Ascending aorta (tissue), 2 donors: ENCODE results near the gene FDX2. TPM values are rescaled to one million over a fixed set of nuclear protein-coding genes. Genes with fewer than 3 reads are reported as not detected.

ENCODE experiments used
- DNase-seq, 2 donors: peaks; one replicate each; pipeline ENCODE4 v3.0.0-alpha.2; 2019; ENCODE audit warnings: low spot score in 2 of 2
- H3K27ac ChIP-seq, 2 donors: fragments of 200-600 bp; sonication (generic); one replicate each; pipeline ENCODE4 v1.5.1; 2016 to 2017; ENCODE audit warnings: mild to moderate bottlenecking in 1 of 2
- H3K27me3 ChIP-seq: fragments of 200-600 bp; sonication (generic); one replicate; pipeline ENCODE4 v1.5.1; 2017
- H3K36me3 ChIP-seq, 2 donors: fragments of 200-600 bp; sonication (generic); one replicate each; pipeline ENCODE4 v1.5.1; 2016
- H3K4me1 ChIP-seq, 2 donors: fragments of 200-600 bp; sonication (generic); one replicate each; pipeline ENCODE4 v1.5.1; 2016 to 2017; ENCODE audit warnings: mild to moderate bottlenecking in 1 of 2
- H3K4me3 ChIP-seq, 2 donors: fragments of 200-600 bp; sonication (generic); one replicate each; pipeline ENCODE4 v1.5.1; 2016 to 2017; ENCODE audit warnings: mild to moderate bottlenecking in 1 of 2
- H3K9me3 ChIP-seq, 2 donors: fragments of 200-600 bp; sonication (generic); one replicate each; pipeline ENCODE4 v1.5.1; 2016
- intact Hi-C: fragments of 100-400 bp; cut with DNase I; formaldehyde crosslinking; loops from one replicate; pipeline ENCODE4 v1.15.1; 2023
- total RNA-seq: library from RNA; depleted of rRNA; stranded (reverse); fragments of >200 nt; gene quantifications from one replicate; pipeline ENCODE4 v1.1.0, GENCODE V29; 2016
- TF ChIP-seq, protein P1 (sequence below), 3 experiments: fragments of 200-600 bp in 2 of 3; fragments of 450-650 bp in 1 of 3; sonication (generic) in 2 of 3; IDR thresholded peaks; one replicate each; pipeline ENCODE4 v1.5.1; 2016 to 2019; ENCODE audit warnings: antibody characterized with exemption in 3 of 3, mild to moderate bottlenecking in 1 of 3, moderate library complexity in 1 of 3

FDX2 gene
- total RNA-seq, 1 donor from 2014 or later: 16.8 TPM

DNA sequence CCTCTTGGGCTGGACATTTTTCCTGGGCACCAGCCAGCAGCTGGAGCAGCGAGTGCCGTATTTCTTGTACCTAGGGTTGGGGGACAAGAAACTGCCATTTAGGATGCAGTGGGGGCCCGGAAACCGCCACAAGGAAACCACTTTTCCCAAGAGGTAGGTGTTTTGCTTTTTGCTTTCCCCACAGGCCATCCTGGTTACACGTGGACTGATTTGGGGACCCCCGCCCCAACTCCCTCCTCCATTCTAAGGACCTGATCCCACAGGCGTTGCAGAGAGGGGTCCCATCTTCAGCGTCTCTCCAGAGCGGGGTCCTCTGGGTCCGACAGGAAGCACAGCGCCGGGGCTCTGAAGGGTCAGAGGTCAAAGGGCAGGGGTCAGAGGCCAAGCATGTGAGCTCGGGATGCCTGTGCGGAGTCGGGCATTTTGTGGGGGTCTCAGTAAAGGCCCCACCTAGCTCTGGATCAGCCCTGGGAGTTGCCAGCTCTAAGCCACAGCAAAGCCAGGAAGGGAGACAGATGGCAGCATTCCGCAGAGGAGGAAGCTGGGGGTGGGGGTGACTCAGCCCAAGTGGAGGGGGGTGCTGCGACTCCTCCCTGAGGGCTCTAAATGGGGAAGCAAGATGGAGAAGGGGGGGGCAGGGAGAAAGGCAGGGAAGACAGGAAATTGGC lies 10.5 kb downstream of the FDX2 start:
- TF ChIP-seq, protein P1, sequence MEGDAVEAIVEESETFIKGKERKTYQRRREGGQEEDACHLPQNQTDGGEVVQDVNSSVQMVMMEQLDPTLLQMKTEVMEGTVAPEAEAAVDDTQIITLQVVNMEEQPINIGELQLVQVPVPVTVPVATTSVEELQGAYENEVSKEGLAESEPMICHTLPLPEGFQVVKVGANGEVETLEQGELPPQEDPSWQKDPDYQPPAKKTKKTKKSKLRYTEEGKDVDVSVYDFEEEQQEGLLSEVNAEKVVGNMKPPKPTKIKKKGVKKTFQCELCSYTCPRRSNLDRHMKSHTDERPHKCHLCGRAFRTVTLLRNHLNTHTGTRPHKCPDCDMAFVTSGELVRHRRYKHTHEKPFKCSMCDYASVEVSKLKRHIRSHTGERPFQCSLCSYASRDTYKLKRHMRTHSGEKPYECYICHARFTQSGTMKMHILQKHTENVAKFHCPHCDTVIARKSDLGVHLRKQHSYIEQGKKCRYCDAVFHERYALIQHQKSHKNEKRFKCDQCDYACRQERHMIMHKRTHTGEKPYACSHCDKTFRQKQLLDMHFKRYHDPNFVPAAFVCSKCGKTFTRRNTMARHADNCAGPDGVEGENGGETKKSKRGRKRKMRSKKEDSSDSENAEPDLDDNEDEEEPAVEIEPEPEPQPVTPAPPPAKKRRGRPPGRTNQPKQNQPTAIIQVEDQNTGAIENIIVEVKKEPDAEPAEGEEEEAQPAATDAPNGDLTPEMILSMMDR (IDR thresholded peaks at IDR 0.05): no peak
- H3K4me1 ChIP-seq: no peaks in the 10 kb centered on the region
- no peak for DNase-seq
- no peak overlapping the region for H3K4me3 ChIP-seq
- no peaks in the 10 kb centered on the region for H3K27me3 ChIP-seq
- intact Hi-C loops: no loop called here
- no peaks in the 10 kb centered on the region for H3K9me3 ChIP-seq
- peaks cover 0 to 6% of the 10 kb centered on the region in 2 donors for H3K36me3 ChIP-seq
- no peak overlapping the region for H3K27ac ChIP-seq

DNA sequence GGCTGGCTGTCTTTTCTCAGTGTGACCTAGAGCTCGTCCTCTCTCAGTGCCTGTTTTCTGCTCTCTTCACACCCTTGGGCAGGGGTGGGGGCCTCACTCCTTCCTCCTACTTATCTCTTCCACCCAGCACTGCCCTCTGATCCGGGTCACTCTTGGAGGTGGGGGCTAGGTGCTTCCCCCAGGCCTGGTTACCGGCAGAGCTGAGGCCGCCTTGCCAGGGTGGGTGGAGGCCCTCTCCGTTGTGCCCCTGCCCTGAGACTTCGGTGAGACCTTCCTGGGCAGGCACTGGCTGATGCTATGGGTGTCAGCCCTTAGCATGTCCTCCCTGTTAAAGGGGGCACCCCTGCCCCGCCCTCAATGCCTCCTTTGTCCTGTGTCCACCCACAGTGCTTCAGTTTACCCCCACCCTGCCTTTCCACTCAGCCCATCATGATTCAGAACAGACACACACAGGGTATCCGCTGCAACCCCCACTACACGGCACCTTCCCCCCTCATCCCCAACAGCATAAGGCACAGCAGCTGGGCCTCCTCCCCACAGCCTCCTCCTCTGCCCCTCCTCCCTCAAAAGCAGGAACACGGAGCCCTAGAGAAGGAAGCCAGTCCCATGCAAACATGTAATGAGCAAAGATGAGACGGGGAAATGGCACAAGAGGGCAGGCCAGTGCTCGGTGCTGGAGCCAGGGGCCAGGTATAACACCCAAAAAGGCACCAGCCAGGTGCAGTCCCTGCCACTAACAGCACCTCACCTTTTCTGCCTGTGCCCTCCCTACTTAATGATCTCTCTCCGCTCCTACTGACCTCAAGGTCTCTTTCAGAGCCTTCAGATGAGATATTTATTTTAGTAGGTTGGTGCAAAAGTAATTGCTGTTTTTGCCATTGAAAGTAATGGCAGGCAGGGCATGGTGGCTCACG lies 16.0 kb downstream of the FDX2 start:
- Histone ChIP-seq H3K27me3 (peaks cover 6% of the 10 kb centered on the region), H3K9me3 (no peaks in the 10 kb centered on the region), H3K4me1 (no peaks in the 10 kb centered on the region), H3K4me3 (no peak overlapping the region), H3K27ac (no peak overlapping the region), H3K36me3 (no peaks in the 10 kb centered on the region)
- intact Hi-C loops: no loop called here
- no peak for DNase-seq
- TF ChIP-seq, protein P1 (IDR thresholded peaks at IDR 0.05): no peak

DNA sequence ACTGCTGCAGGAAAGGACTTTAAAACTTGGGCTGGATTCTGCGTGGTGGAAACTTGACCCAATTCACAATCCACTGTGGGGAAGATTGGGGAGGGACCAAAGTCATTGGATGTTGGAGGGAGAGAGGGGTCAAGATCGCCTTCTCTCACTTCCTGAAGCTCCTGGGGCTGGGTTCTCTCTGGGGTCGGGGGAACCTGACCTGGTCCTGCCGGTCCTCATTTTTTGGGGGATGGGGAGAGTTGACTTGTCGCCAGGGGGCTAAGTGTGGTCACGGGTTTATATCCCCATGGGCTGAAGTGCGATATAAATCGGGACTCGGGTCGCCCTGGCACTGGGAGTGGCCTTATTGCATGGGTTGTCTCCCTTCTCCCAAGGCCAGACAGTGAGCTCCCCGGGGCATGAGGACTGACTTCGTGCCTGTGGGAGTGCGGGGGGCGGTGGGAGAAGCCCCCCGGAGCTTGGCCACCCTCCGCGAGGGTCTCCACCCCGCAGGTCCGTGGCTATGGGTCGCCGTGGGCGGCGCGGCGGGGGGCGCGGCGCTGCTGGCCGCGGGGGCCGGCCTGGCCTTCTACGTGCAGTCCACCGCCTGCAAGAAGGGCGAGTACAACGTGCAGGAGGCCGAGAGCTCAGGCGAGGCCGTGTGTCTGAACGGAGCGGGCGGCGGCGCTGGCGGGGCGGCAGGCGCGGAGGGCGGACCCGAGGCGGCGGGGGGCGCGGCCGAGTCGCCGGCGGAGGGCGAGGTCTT lies 19.8 kb downstream of the FDX2 start:
- Histone ChIP-seq H3K4me1 (peaks cover 0 to 15% of the 10 kb centered on the region in 2 donors), H3K36me3 (no peaks in the 10 kb centered on the region), H3K27me3 (peaks cover 15% of the 10 kb centered on the region), H3K4me3 (peak overlapping the region in 1 of 2 donors; percentile 38), H3K9me3 (no peaks in the 10 kb centered on the region), H3K27ac (no peak overlapping the region)
- DNase-seq: no peak
- TF ChIP-seq, protein P1 (IDR thresholded peaks at IDR 0.05): no peak
- intact Hi-C loops: no loop called here

DNA sequence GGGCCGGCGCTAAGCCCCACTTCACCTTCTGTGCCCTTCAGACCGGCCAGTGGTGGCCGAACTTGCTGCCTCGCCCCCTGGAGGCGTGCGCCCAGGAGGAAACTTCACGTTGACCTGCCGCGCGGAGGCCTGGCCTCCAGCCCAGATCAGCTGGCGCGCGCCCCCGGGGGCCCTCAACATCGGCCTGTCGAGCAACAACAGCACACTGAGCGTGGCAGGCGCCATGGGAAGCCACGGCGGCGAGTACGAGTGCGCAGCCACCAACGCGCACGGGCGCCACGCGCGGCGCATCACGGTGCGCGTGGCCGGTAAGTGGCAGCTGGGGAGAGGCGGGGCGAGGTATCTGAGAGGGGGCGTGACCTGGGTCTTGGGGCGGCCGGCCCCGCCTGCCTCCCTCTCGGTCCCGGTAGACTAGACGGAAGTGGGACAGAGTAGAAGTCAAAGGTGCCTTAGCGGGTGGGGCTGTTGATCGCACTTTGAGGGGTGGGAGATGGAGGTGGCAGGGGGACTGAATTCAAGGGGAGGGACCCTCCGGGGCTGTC lies 20.4 kb downstream of the FDX2 start:
- H3K9me3 ChIP-seq: no peaks in the 10 kb centered on the region
- H3K27ac ChIP-seq: no peak overlapping the region
- intact Hi-C loops: no loop called here
- peak overlapping the region; percentile 26 to 38 for H3K4me3 ChIP-seq
- no peak for DNase-seq
- peaks cover 0 to 21% of the 10 kb centered on the region in 2 donors for H3K4me1 ChIP-seq
- H3K27me3 ChIP-seq: peaks cover 15% of the 10 kb centered on the region
- H3K36me3 ChIP-seq: no peaks in the 10 kb centered on the region
- TF ChIP-seq, protein P1 (IDR thresholded peaks at IDR 0.05): no peak

DNA sequence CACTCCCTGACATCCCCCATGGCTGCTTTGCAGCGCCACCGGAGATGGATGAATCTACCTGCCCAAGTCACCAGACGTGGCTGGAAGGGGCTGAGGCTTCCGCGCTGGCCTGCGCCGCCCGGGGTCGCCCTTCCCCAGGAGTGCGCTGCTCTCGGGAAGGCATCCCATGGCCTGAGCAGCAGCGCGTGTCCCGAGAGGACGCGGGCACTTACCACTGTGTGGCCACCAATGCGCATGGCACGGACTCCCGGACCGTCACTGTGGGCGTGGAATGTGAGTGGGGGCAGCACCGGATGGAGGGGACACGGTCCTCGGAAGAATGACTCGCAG lies 21.5 kb downstream of the FDX2 start:
- H3K4me3 ChIP-seq: no peak overlapping the region
- H3K36me3 ChIP-seq: no peaks in the 10 kb centered on the region
- intact Hi-C loops: no loop called here
- H3K4me1 ChIP-seq: peaks cover 3 to 30% of the 10 kb centered on the region in 2 donors
- peaks cover 15% of the 10 kb centered on the region for H3K27me3 ChIP-seq
- no peak for DNase-seq
- H3K9me3 ChIP-seq: no peaks in the 10 kb centered on the region
- TF ChIP-seq, protein P1 (IDR thresholded peaks at IDR 0.05): no peak
- H3K27ac ChIP-seq: no peak overlapping the region
